Stimulated activated naive CD8-positive, alpha-beta T cell treated with anti-CD3 and anti-CD28 coated beads, Interleukin-15, Interleukin-2, amounts not matched to agents 100 ng/mL and 50 ng/mL, for 24 hours (primary cell): ENCODE data around the gene MS4A15.
"Not testable (repeated sequence)": the region's sequence is repeated elsewhere in the genome, so short reads cannot be mapped to it uniquely, and the experiment has no call there.

Experiments
- H3K27ac Mint-ChIP-seq: one replicate; pipeline ENCODE4 v1.8.0; 2021; ENCODE audit warnings: mild to moderate bottlenecking, mixed read lengths
- H3K27me3 Mint-ChIP-seq: one replicate; pipeline ENCODE4 v1.8.0; 2021; ENCODE audit warnings: mixed read lengths
- H3K36me3 Mint-ChIP-seq: one replicate; pipeline ENCODE4 v1.8.0; 2021; ENCODE audit warnings: low read depth, mixed read lengths
- H3K4me1 Mint-ChIP-seq: one replicate; pipeline ENCODE4 v1.8.0; 2021; ENCODE audit warnings: low read depth, mixed read lengths
- H3K4me3 Mint-ChIP-seq: one replicate; pipeline ENCODE4 v1.8.0; 2021; ENCODE audit warnings: mild to moderate bottlenecking, mixed read lengths
- H3K9me3 Mint-ChIP-seq: one replicate; pipeline ENCODE4 v1.8.0; 2021; ENCODE audit warnings: mixed read lengths

MS4A15 gene

GRCh38 chr11:60823745-60824306, 67.2 kb downstream of the MS4A15 start:
- not testable (repeated sequence) for H3K9me3 Mint-ChIP-seq, H3K27me3 Mint-ChIP-seq, H3K4me1 Mint-ChIP-seq, H3K36me3 Mint-ChIP-seq, H3K27ac Mint-ChIP-seq, H3K4me3 Mint-ChIP-seq

- Mint-ChIP-seq H3K4me1 (no peaks in the 10 kb centered on the region), H3K27ac (no peak overlapping the region), H3K9me3 (no peaks in the 10 kb centered on the region), H3K36me3 (no peaks in the 10 kb centered on the region), H3K27me3 (no peaks in the 10 kb centered on the region), H3K4me3 (no peak overlapping the region)
Measured at GRCh38 chr11:60825118-60825517, 68.5 kb downstream of the MS4A15 start.

- H3K9me3 Mint-ChIP-seq, result no peaks in the 10 kb centered on the region
- H3K27me3 Mint-ChIP-seq, result no peaks in the 10 kb centered on the region
- H3K36me3 Mint-ChIP-seq, result no peaks in the 10 kb centered on the region
- no peak overlapping the region for H3K4me3 Mint-ChIP-seq
- H3K4me1 Mint-ChIP-seq, result no peaks in the 10 kb centered on the region
- H3K27ac Mint-ChIP-seq, result no peak overlapping the region
Measured at GRCh38 chr11:60825790-60826189, 69.1 kb downstream of the MS4A15 start.
